ENCODE results near the gene MAML1. TPM values are rescaled to one million over a fixed set of nuclear protein-coding genes. Genes with fewer than 3 reads are reported as not detected.

MAML1 gene
- total RNA-seq, 1 experiment from 2014 or later, result 13.4 TPM

DNA sequence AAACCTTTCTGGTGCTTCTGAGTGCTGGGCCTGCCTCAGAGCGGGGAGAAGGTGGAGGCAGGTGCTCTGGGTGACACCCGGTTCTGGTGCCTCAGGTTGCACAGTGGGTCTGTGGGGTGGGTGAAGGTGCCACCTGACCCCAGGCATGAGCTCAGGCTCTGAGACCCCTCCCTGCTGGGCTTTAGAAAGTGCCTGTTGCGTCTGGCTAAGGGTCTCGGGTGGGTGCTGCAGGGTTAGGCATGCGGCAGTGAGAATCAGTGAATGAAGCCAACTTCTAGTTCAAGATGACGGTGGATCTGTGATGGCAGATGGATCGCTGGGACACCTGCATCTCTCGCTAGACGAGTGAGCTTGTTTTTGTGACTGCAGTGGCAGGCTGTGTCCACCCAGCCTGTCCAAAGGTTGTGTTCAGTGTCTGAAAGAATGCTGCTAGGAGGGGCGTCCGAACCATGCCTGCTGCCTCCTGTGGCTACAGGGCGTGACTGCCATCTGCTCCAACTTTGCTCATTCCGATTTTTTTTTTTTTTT lies 93.1 kb downstream of the MAML1 start:
- in situ Hi-C loops (cut with HindIII; ENCODE audit: low pct_unique_long_range_greater_than_20kb, low sequenced_read_pairs), result no loop called here
- peak; percentile 63 for DNase-seq (ENCODE audit: low read depth)

Other genes starting within 250 kb of the MAML1 start
- 31.7 and 31.9 TPM in 2 replicates for gene RUFY1, start 182.3 kb upstream of the MAML1 start, total RNA-seq (2014; rRNA removed; shearing (Covaris generic); ENCODE audit: low replicate concordance)
- 48.8 and 52.9 TPM in 2 replicates for gene HNRNPH1, start 109.2 kb upstream of the MAML1 start, total RNA-seq (2014; rRNA removed; shearing (Covaris generic); ENCODE audit: low replicate concordance)
- gene CBY3, start 51.8 kb upstream of the MAML1 start, total RNA-seq (2014; rRNA removed; shearing (Covaris generic); ENCODE audit: low replicate concordance), result not detected in 2 replicates
- 596 and 607 TPM in 2 replicates for gene CANX, start 33.9 kb upstream of the MAML1 start, total RNA-seq (2014; rRNA removed; shearing (Covaris generic); ENCODE audit: low replicate concordance)
- 1.3 TPM in 1 of 2 replicates, not detected in the other for gene LTC4S, start 61.2 kb downstream of the MAML1 start, total RNA-seq (2014; rRNA removed; shearing (Covaris generic); ENCODE audit: low replicate concordance)
- gene MGAT4B, start 74.0 kb downstream of the MAML1 start, total RNA-seq (2014; rRNA removed; shearing (Covaris generic); ENCODE audit: low replicate concordance), result 656 and 666 TPM in 2 replicates
- 1,023 and 1,203 TPM in 2 replicates for gene SQSTM1, start 88.1 kb downstream of the MAML1 start, total RNA-seq (2014; rRNA removed; shearing (Covaris generic); ENCODE audit: low replicate concordance)
- 35.9 and 54.8 TPM in 2 replicates for gene MRNIP, start 126.0 kb downstream of the MAML1 start, total RNA-seq (2014; rRNA removed; shearing (Covaris generic); ENCODE audit: low replicate concordance)
- 76.3 and 87.3 TPM in 2 replicates for gene TBC1D9B, start 175.1 kb downstream of the MAML1 start, total RNA-seq (2014; rRNA removed; shearing (Covaris generic); ENCODE audit: low replicate concordance)